ENCODE measurements around the gene CENPVL3.
"Not testable (repeated sequence)": the region's sequence is repeated elsewhere in the genome, so short reads cannot be mapped to it uniquely, and the experiment has no call there.

The CENPVL3 gene

DNA sequence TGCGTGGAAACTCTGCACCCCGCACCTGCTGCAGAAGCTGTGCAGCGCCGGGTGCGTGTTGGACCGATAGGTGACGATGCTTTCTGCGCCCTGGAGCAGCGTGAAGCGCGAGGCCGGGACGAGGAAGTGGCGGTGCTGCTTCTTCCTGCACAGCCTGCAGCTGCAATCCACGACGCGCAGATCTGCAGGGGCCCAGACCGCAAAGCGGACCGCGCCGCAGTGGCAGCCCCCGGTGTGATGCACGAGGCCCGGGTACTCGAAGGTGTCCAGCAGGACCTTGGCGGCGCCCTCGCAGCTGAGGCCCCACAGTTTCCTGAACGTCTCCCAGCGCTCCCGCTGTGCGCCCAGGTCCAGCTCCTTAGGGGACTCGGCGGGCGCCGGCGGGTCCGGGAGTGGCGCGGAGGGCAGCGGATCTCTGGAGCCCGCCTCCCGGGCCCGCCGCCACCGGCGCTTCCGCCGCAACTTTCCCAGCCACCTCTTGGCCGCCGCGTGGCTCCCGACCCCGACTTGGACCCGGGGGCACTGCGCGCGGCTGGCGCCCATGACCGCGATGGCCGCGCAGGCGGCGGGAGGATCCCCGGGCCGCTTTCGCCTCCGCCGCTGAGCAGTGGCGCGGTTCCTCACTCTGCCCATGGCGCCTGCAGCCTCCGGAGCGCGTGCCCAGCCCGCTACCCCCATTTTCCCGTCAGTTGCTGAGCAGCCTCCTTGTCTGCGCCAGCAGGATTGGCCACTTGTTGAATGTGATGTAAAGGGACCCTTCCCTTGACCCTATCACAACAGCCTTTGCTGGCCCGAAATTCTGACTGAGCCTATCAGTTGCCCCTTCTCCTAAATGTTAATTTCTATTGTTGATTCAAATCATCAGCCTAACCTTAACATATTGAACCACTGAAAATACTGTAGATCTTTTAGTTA is at the start of gene CENPVL3:
Gene CENPVL3, minus strand, starts transcription at position 672 of the 915 bp plus-strand sequence. Its CDS starts 39 bp downstream, at position 633.
- DNase-seq: not testable (repeated sequence)

DNA sequence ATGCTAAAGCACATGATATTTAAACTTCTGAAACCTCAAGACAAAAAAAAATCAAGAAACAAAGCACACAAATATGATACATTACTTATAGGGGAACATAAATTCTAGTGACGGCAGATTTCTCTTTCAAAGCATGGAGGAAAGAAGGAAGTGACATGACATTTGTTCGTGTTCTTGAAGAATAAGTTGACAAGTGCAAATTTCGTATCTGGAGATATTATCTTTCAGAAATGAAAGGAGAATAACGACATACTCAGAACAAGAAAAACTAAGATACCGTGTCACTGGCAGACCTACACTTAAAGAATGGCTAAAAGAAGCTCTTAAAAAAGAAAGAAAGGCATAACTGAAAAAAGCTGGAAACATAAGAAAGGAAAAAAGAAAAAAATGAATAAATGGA is 47.3 kb upstream of the CENPVL3 start:
- DNase-seq: no peak

DNA sequence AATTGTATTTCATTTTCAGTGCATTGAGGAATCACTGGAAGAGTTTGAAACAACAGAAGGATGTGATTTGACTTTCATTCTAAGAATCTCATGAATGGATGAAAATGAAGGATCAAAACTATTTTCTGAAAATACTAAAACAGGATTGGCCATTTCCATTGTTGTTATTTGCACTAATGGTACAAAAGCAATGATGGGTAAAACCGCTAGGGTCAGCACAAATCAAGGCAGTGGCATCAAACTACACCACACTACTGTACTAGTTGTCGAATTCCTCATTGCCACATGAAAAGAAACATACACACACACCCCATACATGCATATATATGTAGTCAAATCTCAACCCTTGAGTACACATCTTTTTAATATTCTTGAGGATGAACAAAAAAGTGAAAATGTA is 24.7 kb upstream of the CENPVL3 start:
- DNase-seq: no peak

DNA sequence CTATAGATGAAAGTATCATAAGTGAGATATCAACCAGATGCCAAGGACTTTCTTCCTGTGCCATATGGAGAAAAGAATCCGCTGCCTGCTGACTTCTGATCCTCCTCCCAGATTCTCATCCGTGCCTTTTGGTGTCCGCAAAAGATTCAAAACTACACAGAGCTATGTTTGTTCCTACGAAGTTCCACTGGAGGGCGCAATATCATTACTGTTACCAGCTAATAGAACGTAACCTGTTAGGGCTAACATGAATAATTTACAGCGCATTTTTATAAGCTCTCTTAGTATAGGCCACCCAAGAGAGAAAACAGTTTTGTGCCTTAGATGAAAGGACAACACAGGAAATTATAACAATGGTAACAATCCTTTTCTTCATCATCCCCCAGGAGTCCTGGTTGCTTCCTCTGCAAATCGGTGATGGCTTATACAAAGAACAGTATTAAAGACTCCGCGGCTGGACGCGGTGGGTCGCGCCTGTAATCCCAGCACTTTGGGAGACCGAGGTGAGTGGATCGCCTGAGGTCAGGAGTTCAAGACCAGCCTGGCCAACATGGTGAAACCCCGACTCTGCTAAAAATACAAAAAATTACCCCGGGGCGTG is 22.8 kb upstream of the CENPVL3 start:
- peak in 1 of 2 experiments; percentile 7 for DNase-seq

DNA sequence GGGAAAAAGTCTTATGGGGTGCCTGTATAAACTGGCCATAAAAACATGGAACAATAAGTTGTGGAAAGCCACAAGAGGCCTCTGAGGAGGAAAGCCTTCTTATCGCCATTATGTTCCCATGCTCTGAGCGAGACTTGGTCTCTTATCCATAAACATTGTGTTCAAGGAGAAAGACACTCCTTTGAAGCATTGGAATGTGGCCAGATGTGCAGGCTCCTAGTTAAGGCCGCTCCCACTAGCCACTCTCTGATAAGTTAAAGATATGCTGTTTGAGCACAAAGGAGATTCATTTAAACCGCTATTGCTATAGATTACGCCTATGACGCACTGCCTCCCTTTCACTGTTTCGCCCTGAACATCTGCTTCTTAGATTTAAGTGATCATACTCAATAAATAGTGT is 17.8 kb upstream of the CENPVL3 start:
- DNase-seq: not testable (repeated sequence)

DNA sequence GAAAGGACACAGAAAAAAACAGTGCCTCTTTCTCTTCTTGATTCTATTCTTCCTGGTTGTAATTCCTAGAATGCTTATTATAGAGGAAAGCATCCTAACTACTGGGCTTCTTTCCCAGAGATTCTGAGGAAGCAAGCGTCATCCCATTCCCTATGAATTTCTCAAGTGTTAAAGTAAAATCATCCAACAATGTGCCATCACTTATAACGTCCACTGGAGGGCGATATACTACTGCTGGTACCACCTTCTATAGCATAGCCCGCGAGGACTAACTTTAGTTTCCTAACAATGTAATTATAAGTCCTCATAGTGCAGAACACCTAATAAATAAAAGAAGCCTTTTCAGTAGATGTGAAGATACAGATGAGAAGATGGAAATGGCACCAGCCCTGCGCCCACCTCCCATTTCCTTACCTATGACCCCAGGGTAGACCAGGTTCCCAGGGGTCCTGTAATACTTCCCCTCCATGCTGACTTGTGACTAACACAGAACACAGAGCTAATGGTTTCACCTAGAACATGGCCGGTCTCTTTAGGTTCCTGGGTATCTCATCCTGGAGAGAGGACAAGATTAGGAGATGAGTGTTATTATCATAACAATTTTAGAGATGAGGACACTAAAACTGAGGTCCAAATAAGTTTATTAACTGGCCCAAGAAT is 4.2 kb downstream of the CENPVL3 start:
- peak; percentile 2 to 7 for DNase-seq

DNA sequence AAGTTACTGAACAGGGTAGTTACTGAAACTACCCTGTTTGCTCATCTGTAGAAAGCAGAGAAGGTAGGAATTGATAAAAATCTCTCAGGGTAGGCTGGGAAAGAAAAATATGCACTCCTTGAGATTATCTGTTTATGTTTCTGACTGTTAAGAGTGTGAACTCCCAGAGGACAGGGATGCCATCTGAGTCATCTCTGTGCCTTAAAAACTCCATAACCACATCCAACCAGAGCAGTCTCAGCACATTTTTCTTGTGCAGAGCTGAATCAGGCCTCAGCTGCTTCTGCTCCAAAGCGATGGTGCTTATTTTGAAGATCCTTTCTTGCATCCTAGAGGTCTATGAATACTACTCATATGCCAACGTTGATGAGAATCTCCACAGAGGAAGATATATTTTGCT is 9.9 kb downstream of the CENPVL3 start:
- no peak for DNase-seq

DNA sequence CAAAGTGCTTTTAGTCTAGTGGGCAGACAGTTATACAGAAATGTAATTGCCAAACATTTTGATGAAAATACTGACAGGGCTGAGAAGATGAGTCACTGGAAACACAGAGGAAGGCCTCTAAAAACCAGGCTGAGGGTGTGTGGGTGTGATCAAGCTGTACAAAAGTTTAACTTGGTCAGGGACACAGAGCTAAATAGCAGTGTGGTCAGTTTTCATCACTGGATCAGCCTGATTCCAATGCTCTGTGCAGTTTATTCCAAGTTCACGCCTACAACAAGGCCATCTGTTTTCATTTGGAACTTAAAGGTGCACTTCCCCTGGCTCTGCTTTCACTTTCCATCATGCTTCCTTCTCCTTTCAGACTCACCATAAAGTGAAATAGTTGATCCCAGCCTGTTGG is 10.6 kb downstream of the CENPVL3 start:
- no peak for DNase-seq

DNA sequence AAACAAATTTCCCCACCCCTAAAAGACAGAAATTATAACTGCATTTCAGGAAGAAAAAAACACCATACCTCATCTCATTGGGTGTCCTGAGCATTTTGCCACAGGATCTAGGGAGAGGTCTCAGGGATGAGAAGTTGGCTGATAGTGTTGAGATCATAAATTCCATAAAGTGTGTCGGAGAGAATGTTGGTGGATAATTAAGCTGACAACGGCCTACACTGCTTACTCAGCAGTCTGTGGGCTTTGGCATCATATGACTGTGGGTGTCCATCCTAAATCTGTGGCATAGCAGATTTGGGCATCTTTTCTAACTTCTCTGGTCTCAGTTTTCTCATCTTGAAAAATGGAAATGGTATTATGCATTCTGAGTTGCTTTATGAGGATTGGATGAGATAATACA is 12.3 kb downstream of the CENPVL3 start:
- DNase-seq: no peak

DNA sequence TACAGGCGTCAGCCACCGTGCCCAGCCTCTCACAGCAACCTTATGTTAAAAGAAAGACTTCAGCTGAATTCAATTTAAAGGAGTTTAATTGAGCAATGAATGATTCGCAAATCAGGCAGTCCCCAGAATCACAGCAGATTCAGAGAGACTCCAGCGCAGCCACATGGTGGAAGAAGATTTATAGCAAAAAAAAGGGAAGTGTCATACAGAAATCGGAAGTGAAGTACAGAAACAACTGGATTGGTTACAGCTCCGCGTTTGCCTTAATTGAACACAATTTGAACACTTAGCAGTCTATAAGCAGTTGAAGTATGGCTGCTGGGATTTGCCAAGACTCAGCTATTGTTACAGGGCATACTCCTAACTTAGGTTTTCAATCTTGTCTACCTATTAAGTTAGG is 19.8 kb downstream of the CENPVL3 start:
- DNase-seq: no peak

DNA sequence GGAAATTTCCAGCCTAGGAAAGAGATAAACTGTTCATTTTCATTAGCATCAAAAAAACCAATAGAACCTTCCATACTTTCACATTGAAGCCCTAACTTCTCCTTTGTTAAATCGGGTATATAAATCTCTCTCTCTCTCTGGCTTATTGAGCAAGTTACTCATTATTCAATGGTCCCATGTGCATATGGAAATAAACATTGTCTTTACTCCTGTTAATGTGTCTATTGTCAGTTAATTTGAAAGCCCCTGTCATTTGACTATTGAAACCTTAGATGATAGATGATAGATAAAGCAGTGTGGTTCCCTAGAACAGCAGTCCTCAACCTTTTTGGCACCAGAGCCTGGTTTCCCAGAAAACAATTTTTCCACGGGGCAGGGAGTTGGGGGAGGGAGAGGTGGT is 46.8 kb downstream of the CENPVL3 start:
- DNase-seq: no peak

DNA sequence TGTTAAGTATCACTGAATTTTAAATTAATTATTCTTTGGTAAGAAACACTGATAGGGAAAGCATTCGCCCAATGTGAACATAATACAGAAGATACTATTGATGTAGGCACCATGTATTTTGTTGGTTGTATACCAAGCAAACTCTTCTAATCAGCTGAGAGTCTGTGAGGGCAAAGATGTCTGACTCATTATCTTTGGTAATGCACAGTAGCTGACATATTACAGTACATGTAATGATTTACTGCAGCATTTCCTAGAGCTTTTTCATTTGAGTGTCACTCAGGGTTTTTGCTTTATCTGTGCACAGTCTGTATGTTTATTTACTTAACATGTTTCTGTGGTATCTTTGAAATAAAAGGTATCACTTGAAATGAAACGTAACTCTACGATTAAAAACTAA is 49.2 kb downstream of the CENPVL3 start:
- DNase-seq: no peak

DNA sequence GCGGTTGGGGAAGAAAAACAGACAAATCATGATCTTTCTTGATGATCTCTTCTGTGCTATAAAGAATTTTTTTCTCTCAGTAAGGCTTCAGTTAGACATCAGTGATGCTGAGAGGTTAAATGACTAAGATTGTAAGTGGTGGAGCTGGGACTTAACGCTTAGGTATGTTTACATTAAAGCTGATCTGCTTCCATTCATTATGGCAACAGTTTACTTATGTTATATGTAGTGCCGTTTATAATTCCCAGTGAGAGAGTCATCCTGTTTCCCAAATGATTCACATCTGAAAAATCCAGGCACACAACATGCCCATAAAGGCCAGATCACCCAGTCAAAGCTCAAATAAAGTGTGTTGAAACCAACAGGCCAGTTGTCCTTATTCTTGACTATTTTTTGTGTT is 50.1 kb downstream of the CENPVL3 start:
- DNase-seq: peak in 1 of 2 experiments; percentile 0
